GM21381 (cell line): ENCODE results near the gene LHX6.

Experiments used
- ATAC-seq: cut with Tn5 transposase; IDR thresholded peaks from one replicate; pipeline ENCODE4 v1.9.1; 2021; ENCODE audit warnings: mild to moderate bottlenecking, moderate library complexity; ENCODE audit not compliant: unreplicated experiment

LHX6 gene

DNA sequence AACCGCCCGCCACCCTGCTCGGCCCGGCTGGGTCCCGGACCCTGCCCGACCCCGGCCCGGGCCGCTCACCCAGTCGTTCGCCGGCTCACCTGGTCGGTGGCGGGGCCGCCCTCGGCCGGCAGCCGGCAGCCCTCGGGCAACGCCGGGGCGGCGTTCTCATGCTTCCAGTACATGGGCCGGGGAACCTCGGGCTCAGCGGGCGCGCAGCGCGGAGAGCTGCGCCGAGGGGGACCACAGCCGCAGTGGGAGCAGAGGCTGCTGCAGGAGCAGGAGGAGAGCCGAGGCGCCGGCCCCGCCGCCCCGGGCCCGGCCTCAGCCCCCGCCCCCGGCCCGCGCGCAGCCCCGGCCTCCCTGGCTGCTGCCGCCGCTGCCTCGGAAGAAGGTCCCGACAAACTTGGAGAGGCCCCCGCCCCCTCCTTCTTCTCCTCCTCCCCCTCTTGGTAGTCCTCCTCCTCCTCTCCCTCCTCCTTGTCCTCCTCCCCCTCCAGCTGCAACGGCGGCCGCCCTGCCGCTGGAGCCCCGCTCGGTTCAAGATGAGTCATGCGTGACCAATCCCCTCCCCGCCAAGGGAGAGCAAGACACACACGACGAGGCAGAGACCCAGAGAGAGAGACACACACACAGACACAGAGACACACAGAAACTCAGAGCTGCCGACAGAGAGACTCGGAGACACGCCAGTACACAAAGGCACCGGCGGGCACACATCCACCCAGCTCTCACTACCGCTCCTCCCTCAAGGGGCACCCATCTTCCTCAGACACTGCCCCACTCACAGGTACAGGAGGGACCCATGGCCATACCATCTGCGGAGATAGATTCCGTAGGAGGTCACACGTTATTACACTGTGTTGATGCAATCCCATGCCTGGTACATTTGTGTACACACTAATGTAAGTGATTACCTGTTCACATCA, at the start of gene LHX6:
TSS of gene LHX6 (minus strand) at position 390 of the 917 bp plus-strand sequence. CDS start at position 173, 217 bp downstream.
- ATAC-seq, result no peak

DNA sequence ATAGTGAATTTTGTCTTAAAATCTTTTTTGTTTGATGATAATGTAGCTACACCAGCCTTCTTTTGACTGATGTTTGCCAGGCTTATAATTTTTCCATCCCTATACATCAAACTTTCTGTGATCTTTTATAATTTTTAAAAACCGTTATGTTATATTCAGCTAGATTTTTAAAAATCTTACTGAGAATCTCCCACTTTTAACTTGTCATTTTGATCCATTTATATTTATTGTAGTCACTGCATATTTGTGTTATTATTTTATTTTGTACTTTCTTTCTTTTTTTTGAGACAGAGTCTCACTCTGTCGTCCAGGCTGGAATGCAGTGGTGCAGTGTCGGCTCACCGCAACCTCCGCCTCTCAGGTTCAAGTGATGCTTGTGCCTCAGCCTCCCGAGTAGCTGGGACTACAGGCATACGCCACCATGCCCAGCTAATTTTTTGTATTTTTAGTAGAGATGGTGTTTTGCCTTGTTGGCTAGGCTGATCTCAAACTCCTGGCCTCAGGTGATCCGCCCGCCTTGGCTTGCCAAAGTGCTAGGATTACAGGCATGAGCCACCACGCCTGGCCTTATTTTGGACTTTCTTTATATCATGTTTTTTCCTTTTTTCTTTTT, 48.6 kb upstream of the LHX6 start:
- no peak for ATAC-seq

DNA sequence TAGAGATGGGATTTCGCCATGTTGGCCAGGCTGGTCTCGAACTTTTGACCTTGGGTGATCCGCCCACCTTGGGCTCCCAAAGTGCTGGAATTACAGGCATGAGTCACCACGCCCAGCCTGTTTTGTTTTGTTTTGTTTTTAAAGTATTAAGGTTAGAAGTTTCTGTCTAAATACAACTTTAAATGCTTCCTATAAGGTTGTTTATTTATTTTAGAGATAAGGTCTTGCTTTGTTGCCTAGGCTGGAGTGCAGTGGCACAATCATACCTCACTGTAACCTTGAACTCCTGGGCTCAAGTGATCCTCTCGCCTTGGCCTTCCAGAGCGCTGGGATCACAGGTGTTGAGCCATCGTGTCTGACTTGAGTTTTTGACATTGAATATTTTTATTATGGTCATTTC, 47.3 kb upstream of the LHX6 start:
- ATAC-seq, result no peak

DNA sequence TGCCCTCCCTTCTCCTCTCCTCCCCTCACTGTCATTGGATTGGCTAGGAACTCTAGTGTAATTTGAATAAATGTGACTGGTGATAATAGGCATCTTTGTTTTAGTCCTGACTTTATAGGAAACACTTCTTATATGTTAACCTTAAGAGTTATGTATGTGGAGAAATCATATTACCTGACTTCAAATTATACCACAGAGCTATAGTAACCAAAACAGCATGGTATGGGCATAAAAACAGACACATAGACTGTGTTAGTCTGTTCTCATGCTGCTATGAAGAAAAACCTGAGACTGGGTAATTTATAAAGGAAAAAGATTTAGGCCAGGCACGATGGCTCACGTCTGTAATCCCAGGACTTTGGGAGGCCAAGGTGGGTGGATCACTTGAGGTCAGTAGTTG, 45.3 kb upstream of the LHX6 start:
- no peak for ATAC-seq

DNA sequence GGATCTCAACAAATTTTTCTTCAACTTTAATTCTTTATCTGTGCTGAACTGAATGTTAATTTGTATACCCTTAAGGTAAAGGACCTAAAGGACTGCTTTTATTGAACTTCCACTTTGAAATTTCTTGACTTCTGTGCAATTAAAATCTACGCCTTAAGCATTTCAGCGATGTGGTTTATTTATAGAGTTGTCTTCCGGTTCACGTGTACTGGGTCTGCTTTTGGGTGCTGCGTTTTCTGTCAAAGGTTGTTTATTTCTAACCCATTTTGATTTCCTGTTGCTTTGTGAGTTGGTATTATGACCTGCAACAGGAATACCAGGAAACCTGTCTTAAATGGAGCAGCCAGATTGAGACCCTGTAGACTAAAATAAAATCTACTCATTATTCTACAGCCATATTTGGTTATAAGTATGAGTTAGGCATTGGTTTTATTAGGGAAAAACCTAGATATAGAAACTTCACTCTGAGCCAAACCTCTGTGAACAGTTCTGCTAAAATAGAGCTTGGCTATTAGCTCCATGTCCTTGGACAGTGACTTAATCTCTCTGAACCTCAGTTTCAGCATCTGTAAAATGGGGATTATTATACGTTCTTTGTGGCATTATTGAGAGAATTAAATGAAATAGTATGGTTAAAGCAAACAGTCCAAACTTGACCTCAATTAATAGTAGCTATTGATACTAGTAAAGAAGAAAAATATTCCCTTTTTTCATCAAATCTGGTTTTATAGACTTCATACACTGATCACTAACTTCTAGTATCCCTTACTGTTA, 39.5 kb upstream of the LHX6 start:
- ATAC-seq, result no peak

DNA sequence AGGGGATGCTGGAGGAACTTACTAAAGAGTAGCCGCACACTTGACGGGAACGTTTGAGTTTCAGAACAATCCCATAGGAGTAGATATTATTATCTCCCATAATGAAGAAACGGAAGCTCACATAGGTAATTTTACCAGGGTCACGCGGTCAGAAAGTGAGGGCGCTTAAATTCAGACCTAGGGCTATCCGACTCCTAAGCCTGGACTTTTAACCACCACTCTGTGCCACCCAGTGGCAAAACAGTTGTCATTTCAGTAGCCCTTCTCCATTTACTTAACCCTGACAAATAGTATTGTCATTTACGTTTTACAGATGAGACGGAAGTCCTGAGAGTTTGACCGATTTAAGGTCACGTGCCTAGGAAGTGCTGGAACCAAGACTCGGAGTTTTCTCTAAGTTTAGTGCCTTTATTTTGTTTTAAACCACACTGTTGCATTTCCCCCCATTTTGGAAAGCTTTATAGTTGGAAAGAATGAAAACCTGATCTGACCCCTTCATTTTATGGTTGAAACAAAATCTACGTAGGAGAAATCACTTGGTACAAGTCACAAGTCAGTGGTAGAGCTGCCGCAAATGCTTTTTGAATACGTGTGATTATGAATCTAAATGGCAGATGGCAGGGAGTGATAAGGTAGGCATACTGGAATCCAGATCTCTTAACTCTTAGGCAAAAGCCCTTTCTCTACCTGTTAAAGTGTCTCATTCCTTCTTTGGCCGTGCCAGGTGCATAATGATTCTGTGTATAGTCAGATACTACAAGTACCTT, 36.6 kb upstream of the LHX6 start:
- ATAC-seq, result peak; percentile 38

DNA sequence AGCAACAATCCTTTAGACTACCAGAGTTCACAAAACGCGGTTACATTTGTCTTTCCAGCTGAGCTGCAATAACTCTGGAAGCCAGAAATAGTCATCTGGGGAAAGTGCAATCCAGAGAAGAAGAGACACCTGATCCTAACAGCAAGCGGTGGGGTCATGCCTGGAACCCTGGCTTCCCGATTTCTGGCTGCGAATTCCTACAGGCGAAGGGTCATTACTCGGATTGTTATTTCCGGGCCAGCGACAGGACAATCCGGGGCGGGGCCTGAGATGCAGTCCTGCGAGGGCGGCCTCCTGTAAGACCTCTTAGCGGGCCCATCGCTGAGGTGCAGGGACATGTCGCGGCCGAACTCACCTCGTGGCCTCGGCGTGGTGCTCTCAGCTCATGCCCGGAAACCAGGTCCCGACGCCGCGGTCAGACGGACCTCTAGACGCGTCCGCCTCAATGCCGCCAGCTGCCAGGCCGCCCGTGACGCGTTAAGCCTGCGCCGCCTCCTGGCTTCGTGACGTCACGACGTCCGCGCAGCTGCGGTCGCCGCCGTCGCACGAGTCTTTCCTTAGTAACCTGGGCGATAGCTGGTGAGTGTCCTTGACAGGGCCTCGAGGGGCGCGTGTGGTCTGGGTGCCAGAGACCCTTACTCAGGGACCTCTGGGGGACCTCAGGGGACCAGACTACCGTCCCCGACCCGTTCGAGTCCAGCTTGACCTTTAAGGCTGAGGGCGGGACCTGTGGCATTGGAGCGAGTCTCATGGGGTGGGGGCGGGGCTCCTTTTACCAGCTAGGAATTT, 35.8 kb upstream of the LHX6 start, which contains the start of the genes MRRF and RBM18:
TSS of gene MRRF (plus strand) at position 523 of the 789 bp plus-strand sequence. CDS start 6,010 bp downstream, outside the sequence.
TSS of gene RBM18 (minus strand) at position 481 of the 789 bp plus-strand sequence. CDS start 3,348 bp downstream, outside the sequence.
- peak; percentile 85 for ATAC-seq

DNA sequence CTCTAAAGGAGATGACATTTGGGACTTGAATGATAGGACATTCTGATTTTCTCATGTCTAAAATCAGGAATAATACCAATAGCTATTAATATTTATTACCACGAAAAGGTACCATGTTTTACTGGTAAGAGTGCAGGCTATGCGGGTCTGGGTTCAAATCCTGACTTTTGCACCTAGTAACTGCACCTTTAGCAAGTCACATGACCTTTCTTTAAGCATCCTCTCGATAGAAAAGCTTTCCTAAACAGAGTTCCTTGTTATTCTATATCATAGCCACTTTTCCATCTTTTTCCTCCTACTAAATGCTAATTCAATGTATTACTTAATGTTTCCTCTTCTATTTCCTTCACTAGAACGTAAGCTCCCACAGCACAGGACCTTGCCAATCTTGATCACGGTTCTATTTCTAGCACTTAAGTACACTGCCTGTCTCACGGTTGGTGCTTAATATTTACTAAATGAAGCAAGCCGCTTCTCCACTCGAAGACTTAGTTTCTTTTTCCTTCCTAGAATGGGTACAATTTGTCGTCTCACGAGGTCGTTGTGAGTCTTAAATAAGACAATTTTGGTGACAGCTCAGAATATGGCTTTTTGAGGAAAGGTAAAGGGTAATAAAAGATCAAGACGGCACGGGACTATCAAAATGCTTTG, 35.1 kb upstream of the LHX6 start:
- no peak for ATAC-seq

DNA sequence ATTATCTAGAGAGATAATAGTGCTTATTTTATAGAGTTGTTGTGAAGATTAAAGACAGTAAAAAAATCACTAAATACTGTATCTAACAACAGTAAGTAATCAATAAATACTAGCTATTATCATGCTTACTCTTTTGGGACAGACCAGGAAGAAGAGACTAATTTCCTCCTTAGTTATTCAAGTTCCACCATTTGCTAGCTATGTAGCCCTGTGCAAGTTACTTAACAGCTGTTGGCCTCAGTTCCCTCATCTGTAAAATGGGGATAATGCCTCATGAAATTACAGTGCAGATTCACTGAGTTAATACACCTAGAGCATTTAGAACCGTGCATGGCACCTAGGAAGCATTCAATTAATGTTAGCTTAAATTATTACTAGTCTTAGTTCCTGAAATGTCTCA, 33.3 kb upstream of the LHX6 start:
- no peak for ATAC-seq

DNA sequence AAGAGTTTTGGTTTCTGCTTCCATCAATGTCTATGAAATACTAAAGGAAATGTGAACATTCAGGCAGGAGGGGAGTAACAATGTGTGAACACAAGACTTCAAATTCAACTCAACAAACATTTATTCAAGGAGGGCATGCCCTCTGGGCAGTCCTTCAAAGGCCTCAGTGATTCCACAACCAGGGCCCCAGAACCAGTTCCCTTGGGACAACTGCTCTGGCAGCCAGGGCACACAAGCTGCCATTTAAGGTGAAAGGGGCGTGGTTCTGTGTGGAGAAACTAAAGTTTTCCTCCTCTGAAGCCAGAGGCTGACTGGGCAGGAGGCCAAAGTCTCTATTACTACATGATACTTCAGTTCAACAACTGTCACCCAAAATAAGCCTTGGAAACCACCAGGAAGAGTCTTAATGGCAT, 32.7 kb upstream of the LHX6 start:
- no peak for ATAC-seq

DNA sequence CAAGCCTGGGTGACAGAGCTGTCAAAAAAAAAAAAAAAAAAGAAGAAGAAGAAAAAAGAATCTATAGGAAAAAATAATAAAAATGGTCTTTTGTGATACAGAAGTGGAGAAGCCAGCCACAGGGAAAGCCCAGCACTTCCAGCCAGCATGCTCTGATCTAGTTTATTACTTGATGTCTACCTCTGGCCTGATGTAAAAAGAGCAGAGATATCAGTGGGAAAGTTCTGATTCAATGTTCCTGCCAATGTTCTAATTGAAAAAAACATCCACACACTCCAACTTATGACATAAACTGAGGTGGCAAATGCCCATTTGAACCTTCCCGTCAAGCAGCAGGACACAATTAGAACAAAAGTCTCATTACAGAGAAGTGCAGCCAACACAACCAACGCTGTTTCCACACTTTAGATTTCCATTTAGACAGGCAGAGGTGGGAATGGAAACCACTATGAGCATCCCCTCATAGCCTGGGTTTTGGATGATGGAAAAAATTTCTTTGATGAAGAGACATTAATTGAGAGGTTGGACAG, 30.2 kb upstream of the LHX6 start:
- no peak for ATAC-seq

DNA sequence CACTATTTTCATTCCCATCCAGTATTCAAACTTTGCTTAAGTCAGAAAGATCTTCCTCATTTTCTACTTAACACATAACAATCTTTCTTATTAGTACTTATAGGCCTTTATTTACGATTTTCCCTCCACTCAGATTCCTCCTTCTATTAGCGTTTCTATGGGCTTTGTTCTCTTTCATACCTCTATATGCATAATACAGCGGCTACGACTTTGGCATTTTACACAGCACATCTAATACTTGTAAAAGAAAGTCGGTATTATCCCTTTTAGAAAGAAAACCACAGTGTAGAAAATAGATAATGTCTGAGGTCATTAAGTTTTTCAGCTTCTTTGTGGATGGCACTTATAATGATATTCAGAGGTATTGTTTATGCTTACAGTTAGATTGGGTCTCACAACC, 27.4 kb upstream of the LHX6 start:
- no peak for ATAC-seq

DNA sequence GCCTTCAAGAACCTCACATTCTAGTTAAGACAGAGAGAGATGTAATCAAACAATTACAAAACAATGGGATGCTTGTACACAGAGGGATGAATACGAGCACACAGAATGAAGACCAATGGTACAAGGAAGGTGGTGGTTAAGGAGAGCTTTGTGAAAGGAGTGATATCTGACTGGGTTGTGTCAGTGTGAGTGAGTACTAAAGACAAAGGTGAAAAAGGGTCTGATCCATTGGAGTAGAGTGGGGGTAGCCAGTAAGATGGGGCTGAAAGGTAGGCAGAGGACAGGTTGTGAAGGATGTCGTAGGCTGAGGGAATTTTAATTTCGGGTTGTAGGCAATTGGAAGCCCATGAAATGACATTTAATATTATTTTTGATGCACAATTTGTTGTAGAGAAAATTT, 26.0 kb upstream of the LHX6 start:
- no peak for ATAC-seq

DNA sequence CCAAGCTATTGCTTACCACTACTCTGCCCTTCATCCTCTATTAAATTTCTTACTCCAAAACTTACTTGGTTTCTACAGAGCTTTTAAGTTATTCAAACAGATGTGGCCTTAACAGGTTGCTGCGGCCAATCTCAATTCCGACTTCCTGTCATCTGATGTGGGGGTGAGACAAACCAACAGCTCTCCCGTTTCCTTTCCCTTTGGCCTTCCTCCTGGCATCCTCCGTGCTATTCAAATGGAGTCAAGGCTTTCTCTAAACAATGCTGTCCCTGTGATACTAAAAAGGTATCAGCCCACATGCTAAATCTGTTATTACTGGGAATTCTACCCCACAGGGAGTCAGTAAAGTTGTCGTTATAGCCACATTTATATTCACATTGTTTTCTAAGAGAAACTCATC, 24.0 kb upstream of the LHX6 start:
- ATAC-seq, result no peak

DNA sequence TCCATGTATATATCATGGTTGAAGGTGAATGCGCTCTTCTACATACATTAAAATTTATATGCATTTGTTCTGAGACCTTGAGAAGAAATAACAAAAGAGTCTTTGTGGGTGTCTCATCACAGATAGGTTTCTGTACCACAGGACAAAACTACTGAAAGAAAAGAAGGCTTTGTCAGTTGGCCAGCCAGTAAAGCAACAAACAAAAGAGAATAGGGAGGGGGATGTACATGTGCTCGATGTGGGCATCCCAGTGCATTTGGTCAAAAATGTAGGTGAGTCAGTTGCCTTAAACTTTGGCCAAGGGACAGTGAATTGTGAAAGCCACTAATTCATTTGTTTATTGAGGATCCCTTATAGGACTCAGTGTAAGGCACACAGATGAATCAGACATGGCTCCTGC, 22.6 kb upstream of the LHX6 start:
- ATAC-seq, result no peak

DNA sequence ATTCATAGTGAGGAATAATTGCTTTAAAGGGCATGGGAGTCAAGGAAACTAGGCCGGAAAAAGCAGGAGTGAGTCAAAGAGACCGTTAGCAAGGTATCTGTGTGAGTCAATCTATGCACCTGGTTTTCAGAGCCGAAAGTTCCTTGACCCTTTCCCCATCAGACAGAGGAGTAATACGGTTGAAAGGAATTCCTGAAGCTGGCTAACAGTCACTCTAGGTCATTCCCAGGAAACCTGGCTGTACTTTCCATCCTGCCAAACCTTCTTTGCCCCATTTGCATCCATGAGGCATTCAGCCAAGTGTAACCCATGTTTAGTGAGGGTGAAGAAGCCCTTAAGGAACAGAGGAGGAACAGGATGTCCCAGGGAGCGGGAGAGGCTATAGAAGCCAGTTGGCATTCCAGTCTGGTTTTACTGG, 19.7 kb upstream of the LHX6 start:
- no peak for ATAC-seq

DNA sequence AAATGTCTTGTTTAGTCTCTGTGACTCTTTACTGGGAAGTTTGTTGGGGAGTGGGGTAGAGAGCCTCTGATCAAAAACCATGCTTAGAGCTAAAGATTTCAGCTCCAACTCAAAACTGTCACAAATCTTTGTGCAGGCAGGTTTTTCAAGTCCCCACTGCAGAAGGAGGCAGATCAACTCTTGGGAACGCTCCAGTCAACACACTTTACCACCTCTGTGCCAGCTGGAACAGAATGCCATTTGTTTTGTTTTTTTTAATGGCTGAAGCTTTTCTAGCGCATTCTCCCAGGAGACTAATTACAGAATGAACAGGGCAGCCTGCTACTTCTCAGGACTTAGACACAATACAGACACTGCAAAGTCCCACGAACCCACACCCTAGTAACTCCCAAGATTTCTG, 17.9 kb upstream of the LHX6 start:
- no peak for ATAC-seq

DNA sequence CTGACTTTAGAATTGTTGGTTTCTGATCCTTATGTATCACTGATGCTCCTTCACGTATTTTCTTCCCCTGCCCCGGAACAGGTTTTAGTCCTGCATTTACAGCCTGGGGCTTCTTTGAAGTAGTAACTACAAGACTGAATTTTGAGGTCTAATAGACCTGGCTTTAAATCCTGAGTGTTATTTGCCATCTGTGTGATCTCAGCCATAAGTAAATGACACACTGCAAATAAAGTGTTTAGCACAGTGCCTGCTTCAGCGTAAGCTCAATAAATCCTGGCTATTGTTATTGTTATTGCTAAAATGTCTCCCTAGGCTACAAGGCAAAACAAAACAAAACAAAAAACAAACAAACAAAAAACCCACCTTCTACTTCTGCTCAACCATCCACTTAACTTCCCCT, 15.6 kb upstream of the LHX6 start:
- no peak for ATAC-seq

DNA sequence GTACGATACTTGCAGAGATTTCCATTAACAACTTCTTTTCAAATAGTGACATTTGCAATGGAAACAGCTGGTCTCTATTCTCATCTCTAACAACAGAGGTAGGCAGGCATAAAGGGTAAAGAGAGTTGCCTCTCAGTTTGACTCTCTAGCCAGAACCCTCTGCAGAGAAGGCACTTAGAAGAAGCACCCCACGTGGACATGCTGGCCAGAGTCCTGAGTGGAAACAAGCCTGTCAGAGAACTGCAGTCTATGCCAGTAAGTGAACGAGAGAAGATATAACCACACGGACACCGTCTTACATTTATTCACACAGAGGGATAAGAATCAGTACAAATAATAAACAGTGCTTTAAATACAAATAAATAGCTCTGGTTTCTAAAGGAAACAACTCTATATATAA, 11.0 kb upstream of the LHX6 start:
- ATAC-seq, result no peak
